Trophoblast cell (in vitro differentiated cells and primary cell): ENCODE results near the gene COBL.

Experiments used
- DNase-seq, 2 donors: peaks; one replicate each; pipeline ENCODE4 v3.0.0-alpha.2; 2016
- H2AFZ ChIP-seq: 2 replicates; pipeline ENCODE4 v1.6.1; 2013; ENCODE audit warnings: low read length, moderate library complexity, mild to moderate bottlenecking; ENCODE audit not compliant: insufficient read depth, poor library complexity
- H2AK5ac ChIP-seq: 2 replicates; pipeline ENCODE4 v1.6.1; 2013; ENCODE audit warnings: mild to moderate bottlenecking, low read length
- H2BK120ac ChIP-seq: 2 replicates; pipeline ENCODE4 v1.6.1; 2013; ENCODE audit warnings: low read length, mild to moderate bottlenecking, moderate library complexity; ENCODE audit not compliant: insufficient read depth, poor library complexity
- H2BK12ac ChIP-seq: 2 replicates; pipeline ENCODE4 v1.6.1; 2013; ENCODE audit warnings: mild to moderate bottlenecking, low read length, moderate library complexity
- H2BK5ac ChIP-seq: 2 replicates; pipeline ENCODE4 v1.6.1; 2013; ENCODE audit warnings: low read length, low read depth, moderate library complexity, mild to moderate bottlenecking; ENCODE audit not compliant: poor library complexity
- H3K14ac ChIP-seq: 2 replicates; pipeline ENCODE4 v1.6.1; 2013; ENCODE audit warnings: mild to moderate bottlenecking, low read length
- H3K18ac ChIP-seq: 2 replicates; pipeline ENCODE4 v1.6.1; 2013; ENCODE audit warnings: mild to moderate bottlenecking, low read length
- H3K23ac ChIP-seq: 2 replicates; pipeline ENCODE4 v1.6.1; 2013; ENCODE audit warnings: low read length
- H3K27ac ChIP-seq: 2 replicates; pipeline ENCODE4 v1.5.1; 2013; ENCODE audit warnings: low read depth, mild to moderate bottlenecking, inconsistent platforms, low read length, moderate library complexity
- H3K27me3 ChIP-seq: 2 replicates; pipeline ENCODE4 v1.6.1; 2013; ENCODE audit warnings: inconsistent platforms, mild to moderate bottlenecking, low read length, moderate library complexity; ENCODE audit not compliant: insufficient read depth
- H3K36me3 ChIP-seq, 2 experiments: 1 replicate in 1 of 2; 2 replicates in 1 of 2; pipeline ENCODE4 v1.6.1; 2013; ENCODE audit warnings: low read length in 2 of 2, mild to moderate bottlenecking in 2 of 2, moderate library complexity in 1 of 2; ENCODE audit not compliant: insufficient read depth in 2 of 2, control insufficient read depth in 1 of 2
- H3K4ac ChIP-seq: 2 replicates; pipeline ENCODE4 v1.6.1; 2013; ENCODE audit warnings: low read depth, mild to moderate bottlenecking, low read length, moderate library complexity
- H3K4me1 ChIP-seq, 2 experiments: 1 replicate in 1 of 2; 2 replicates in 1 of 2; pipeline ENCODE4 v1.6.1; 2013; ENCODE audit warnings: low read length in 2 of 2, mild to moderate bottlenecking in 2 of 2, moderate library complexity in 1 of 2; ENCODE audit not compliant: insufficient read depth in 2 of 2, control insufficient read depth in 1 of 2
- H3K4me2 ChIP-seq: 2 replicates; pipeline ENCODE4 v1.6.1; 2013; ENCODE audit warnings: inconsistent platforms, mild to moderate bottlenecking, low read length, moderate library complexity
- H3K4me3 ChIP-seq: 2 replicates; pipeline ENCODE4 v1.5.1; 2013; ENCODE audit warnings: mild to moderate bottlenecking, low read depth, low read length, inconsistent platforms
- H3K79me1 ChIP-seq: one replicate; pipeline ENCODE4 v1.6.1; 2013; ENCODE audit warnings: low read length
- H3K79me2 ChIP-seq: 2 replicates; pipeline ENCODE4 v1.6.1; 2013; ENCODE audit warnings: low read length, mild to moderate bottlenecking; ENCODE audit not compliant: control insufficient read depth, insufficient read depth, poor library complexity
- H3K9ac ChIP-seq: 2 replicates; pipeline ENCODE4 v1.6.1; 2013; ENCODE audit warnings: mild to moderate bottlenecking, low read length
- H3K9me3 ChIP-seq: 2 replicates; pipeline ENCODE4 v1.6.1; 2013; ENCODE audit warnings: low read depth, mild to moderate bottlenecking, control low read depth, inconsistent platforms, low read length; ENCODE audit not compliant: insufficient read depth
- H4K12ac ChIP-seq: 2 replicates; pipeline ENCODE4 v1.6.1; 2013; ENCODE audit warnings: low read depth, mild to moderate bottlenecking, low read length, moderate library complexity
- H4K8ac ChIP-seq: 2 replicates; pipeline ENCODE4 v1.6.1; 2013; ENCODE audit warnings: low read depth, mild to moderate bottlenecking, low read length, moderate library complexity
- H4K91ac ChIP-seq: one replicate; pipeline ENCODE4 v1.6.1; 2013; ENCODE audit warnings: low read depth, mild to moderate bottlenecking, low read length, moderate library complexity
- WGBS: extraction: QIAGEN DNeasy Blood & Tissue Kit; methylation state at CpG from one replicate; pipeline ENCODE4 v1.1.7; 2013; ENCODE audit warnings: missing lambda C conversion rate; ENCODE audit not compliant: insufficient read length, insufficient coverage; ENCODE audit errors: extremely low coverage; 5-methylcytosine and 5-hydroxymethylcytosine counted together

COBL gene

GRCh38 chr7:51356849-51357516 is 40.4 kb upstream of the COBL start:
- Histone ChIP-seq H3K9ac (no peak overlapping the region), H3K14ac (no peak overlapping the region), H3K36me3 (no peaks in the 10 kb centered on the region), H3K79me2 (no peaks in the 10 kb centered on the region), H3K4me3 (no peak overlapping the region), H4K8ac (no peak overlapping the region), H3K4me2 (no peak overlapping the region), H2BK5ac (no peak overlapping the region), H2AFZ (no peak overlapping the region), H3K27ac (no peak overlapping the region), H2BK120ac (no peak overlapping the region), H4K12ac (no peak overlapping the region), H4K91ac (no peak overlapping the region), H3K79me1 (no peaks in the 10 kb centered on the region), H3K4ac (no peak overlapping the region), H2AK5ac (no peak overlapping the region), H3K27me3 (no peaks in the 10 kb centered on the region), H3K9me3 (peaks cover 2% of the 10 kb centered on the region), H2BK12ac (no peak overlapping the region), H3K23ac (no peak overlapping the region), H3K18ac (no peak overlapping the region), H3K4me1 (no peaks in the 10 kb centered on the region)
- DNase-seq = no peak
- no CpG with 5 or more reads among the region's 12 CpGs for WGBS

- Histone ChIP-seq H4K8ac (no peak overlapping the region), H2BK5ac (no peak overlapping the region), H3K79me2 (no peaks in the 10 kb centered on the region), H3K14ac (no peak overlapping the region), H3K4me2 (no peak overlapping the region), H3K4me3 (no peak overlapping the region), H3K23ac (no peak overlapping the region), H2BK12ac (no peak overlapping the region), H3K36me3 (no peaks in the 10 kb centered on the region), H3K18ac (no peak overlapping the region), H3K4ac (no peak overlapping the region), H2AFZ (no peak overlapping the region), H3K9me3 (no peaks in the 10 kb centered on the region), H4K12ac (no peak overlapping the region), H3K27ac (no peak overlapping the region), H3K9ac (no peak overlapping the region), H2AK5ac (no peak overlapping the region), H3K4me1 (no peaks in the 10 kb centered on the region), H2BK120ac (no peak overlapping the region), H3K27me3 (no peaks in the 10 kb centered on the region), H3K79me1 (no peaks in the 10 kb centered on the region), H4K91ac (no peak overlapping the region)
- no CpG with 5 or more reads among the region's 5 CpGs for whole genome bisulfite sequencing
- DNase-seq = no peak
Observed at GRCh38 chr7:51354897-51355296, 38.3 kb upstream of the COBL start.

- H3K9me3 ChIP-seq = no peaks in the 10 kb centered on the region
- WGBS = no CpG with 5 or more reads among the region's 2 CpGs
Observed at GRCh38 chr7:51354434-51354833, 37.8 kb upstream of the COBL start.

GRCh38 chr7:51352174-51353100 is 35.8 kb upstream of the COBL start:
- no peak overlapping the region for H3K4ac ChIP-seq
- no peak overlapping the region for H3K14ac ChIP-seq
- H2AFZ ChIP-seq = no peak overlapping the region
- H3K18ac ChIP-seq = no peak overlapping the region
- no peak overlapping the region for H3K4me3 ChIP-seq
- no peak overlapping the region for H4K12ac ChIP-seq
- H3K36me3 ChIP-seq = no peaks in the 10 kb centered on the region
- no peaks in the 10 kb centered on the region for H3K79me1 ChIP-seq
- H3K27me3 ChIP-seq = no peaks in the 10 kb centered on the region
- WGBS = no CpG with 5 or more reads among the region's 10 CpGs
- DNase-seq = no peak
- H3K4me2 ChIP-seq = no peak overlapping the region
- H4K8ac ChIP-seq = no peak overlapping the region
- H3K23ac ChIP-seq = no peak overlapping the region
- no peaks in the 10 kb centered on the region for H3K9me3 ChIP-seq
- no peak overlapping the region for H2AK5ac ChIP-seq
- H2BK5ac ChIP-seq = no peak overlapping the region
- no peak overlapping the region for H2BK12ac ChIP-seq
- no peak overlapping the region for H3K27ac ChIP-seq
- H3K79me2 ChIP-seq = no peaks in the 10 kb centered on the region
- H4K91ac ChIP-seq = no peak overlapping the region
- H3K4me1 ChIP-seq = no peaks in the 10 kb centered on the region
- no peak overlapping the region for H2BK120ac ChIP-seq
- H3K9ac ChIP-seq = no peak overlapping the region

More at GRCh38 chr7:51354434-51354833, 37.8 kb upstream of the COBL start:
- Histone ChIP-seq H4K8ac (no peak overlapping the region), H3K79me1 (no peaks in the 10 kb centered on the region), H3K18ac (no peak overlapping the region), H3K4me2 (no peak overlapping the region), H4K91ac (no peak overlapping the region), H2BK120ac (no peak overlapping the region), H3K36me3 (no peaks in the 10 kb centered on the region), H3K27me3 (no peaks in the 10 kb centered on the region), H3K4me3 (no peak overlapping the region), H2AFZ (no peak overlapping the region), H3K9ac (no peak overlapping the region), H3K27ac (no peak overlapping the region), H3K79me2 (no peaks in the 10 kb centered on the region), H4K12ac (no peak overlapping the region), H2AK5ac (no peak overlapping the region), H3K14ac (no peak overlapping the region), H3K23ac (no peak overlapping the region), H3K4ac (no peak overlapping the region), H3K4me1 (no peaks in the 10 kb centered on the region), H2BK5ac (no peak overlapping the region), H2BK12ac (no peak overlapping the region)
- DNase-seq = no peak
